ENCODE measurements around the gene CD300LD.

DNA sequence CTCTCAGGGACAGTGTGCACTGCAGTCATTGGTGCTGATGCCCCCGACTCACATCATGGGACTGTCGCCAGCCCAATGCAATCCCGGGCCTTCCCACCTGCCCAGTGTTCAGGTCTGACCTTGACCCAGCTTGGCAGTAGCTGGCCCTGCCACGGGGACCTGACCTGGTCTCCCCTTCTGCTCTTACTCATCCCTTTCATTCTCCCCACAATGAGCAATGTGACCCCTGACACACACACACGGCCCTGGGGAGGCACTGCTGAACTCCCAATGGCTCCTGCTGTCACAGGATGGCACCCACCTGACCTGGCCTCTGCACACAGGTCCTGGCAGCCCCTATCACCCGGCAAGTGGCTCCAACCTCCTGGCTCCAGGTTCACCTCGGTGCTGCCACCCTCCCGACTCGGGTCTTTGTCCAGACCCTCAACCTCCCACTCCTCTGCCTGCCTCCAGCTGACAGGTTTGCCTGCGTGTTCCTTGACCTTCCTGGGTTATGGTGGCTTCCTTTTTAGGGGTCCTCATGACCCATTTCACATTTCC, 52.7 kb downstream of the CD300LD start:
- TF ChIP-seq, protein P1, sequence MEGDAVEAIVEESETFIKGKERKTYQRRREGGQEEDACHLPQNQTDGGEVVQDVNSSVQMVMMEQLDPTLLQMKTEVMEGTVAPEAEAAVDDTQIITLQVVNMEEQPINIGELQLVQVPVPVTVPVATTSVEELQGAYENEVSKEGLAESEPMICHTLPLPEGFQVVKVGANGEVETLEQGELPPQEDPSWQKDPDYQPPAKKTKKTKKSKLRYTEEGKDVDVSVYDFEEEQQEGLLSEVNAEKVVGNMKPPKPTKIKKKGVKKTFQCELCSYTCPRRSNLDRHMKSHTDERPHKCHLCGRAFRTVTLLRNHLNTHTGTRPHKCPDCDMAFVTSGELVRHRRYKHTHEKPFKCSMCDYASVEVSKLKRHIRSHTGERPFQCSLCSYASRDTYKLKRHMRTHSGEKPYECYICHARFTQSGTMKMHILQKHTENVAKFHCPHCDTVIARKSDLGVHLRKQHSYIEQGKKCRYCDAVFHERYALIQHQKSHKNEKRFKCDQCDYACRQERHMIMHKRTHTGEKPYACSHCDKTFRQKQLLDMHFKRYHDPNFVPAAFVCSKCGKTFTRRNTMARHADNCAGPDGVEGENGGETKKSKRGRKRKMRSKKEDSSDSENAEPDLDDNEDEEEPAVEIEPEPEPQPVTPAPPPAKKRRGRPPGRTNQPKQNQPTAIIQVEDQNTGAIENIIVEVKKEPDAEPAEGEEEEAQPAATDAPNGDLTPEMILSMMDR (IDR thresholded peaks at IDR 0.05) = no peak
- TF ChIP-seq POLR2A (IDR thresholded peaks at IDR 0.05) = no peak

Data from uterus (tissue), 2 donors.